Hematopoietic multipotent progenitor cell treated with erythropoietin and hydrocortisone succinate and interleukin-3 and kit ligand, for 8 days (in vitro differentiated cells): ENCODE measurements around the gene TRIM16.
"Not testable (repeated sequence)": the region's sequence is repeated elsewhere in the genome, so short reads cannot be mapped to it uniquely, and the experiment has no call there.

Source experiments
- DNase-seq: peaks from one replicate; pipeline ENCODE4 v3.0.0-alpha.2; 2015

The TRIM16 gene

DNA sequence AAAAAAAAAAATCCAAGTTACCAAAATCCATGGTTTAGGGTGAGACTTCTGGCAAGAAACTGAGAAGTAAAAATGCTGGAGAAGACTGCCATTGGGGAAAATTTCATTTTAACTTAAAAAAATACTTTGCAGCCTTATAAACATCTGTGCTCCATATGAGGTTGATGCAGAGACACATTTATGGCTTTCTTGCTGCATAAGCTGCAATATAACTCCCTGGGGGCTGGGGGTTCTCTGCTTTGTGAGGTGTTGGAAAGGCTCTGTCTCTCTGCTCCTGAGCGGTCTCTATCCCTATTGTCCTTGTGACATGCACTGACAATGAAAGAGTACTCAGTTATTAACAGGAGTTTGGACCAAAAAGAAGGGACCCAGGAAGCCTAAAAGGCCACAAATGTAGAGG lies 71.0 kb downstream of the TRIM16 start:
- not testable (repeated sequence) for DNase-seq

DNA sequence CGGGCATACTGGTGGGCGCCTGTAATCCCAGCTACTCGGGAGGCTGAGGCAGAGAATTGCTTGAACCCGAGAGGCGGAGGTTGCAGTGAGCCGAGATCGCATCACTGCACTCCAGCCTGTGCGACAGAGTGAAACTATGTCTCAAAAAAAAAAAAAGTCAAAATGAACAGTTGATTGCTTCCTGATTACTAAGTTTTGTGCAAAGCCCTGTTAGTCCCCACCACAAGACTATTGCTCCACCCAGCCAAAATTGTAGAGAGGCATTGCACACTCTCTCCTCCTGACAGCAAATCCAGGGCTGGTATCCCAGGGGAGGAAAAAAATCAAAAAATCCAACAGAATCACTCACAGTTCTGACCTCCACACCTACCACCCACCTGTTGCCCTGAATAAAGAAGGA lies 91.2 kb downstream of the TRIM16 start:
- not testable (repeated sequence) for DNase-seq

DNA sequence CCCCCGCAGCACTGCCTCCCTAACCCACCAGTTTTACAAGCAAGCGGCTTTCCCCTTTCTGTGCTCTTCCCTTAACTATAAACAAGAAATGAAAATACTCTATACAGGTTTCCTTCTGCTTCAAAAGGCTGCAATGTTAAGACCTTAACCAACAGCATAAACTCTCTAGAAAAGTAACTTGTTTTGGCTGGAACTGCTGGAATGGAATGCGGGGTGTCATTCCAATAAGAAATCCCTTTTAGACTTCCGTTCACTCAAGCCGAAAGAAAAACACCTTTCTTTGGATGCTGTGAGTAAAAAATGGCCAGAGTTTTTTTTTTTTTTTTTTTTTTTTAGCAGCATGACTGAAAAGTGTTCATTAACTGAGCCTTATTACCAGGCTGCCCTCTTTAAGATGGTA lies 92.1 kb downstream of the TRIM16 start:
- DNase-seq = not testable (repeated sequence)

DNA sequence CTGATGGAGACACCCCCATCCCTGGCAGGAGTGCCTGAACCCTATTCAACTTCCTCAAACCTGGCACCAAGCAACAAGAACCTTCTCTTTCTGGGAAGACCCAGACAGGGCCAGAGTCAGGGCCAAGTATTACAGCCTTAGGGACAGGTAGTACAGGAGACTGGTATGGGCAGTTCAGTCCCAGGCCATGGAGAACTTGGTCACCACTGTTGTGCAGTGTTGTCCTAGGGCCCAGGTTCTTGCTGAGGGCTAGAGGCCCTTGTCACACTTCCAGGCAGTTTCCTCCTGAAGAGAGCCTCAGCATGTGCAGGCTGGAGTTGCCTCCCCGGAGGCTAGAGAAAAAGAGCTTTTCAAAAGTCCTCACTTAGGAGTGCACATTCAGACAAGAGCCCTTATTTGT lies 93.3 kb downstream of the TRIM16 start:
- not testable (repeated sequence) for DNase-seq

DNA sequence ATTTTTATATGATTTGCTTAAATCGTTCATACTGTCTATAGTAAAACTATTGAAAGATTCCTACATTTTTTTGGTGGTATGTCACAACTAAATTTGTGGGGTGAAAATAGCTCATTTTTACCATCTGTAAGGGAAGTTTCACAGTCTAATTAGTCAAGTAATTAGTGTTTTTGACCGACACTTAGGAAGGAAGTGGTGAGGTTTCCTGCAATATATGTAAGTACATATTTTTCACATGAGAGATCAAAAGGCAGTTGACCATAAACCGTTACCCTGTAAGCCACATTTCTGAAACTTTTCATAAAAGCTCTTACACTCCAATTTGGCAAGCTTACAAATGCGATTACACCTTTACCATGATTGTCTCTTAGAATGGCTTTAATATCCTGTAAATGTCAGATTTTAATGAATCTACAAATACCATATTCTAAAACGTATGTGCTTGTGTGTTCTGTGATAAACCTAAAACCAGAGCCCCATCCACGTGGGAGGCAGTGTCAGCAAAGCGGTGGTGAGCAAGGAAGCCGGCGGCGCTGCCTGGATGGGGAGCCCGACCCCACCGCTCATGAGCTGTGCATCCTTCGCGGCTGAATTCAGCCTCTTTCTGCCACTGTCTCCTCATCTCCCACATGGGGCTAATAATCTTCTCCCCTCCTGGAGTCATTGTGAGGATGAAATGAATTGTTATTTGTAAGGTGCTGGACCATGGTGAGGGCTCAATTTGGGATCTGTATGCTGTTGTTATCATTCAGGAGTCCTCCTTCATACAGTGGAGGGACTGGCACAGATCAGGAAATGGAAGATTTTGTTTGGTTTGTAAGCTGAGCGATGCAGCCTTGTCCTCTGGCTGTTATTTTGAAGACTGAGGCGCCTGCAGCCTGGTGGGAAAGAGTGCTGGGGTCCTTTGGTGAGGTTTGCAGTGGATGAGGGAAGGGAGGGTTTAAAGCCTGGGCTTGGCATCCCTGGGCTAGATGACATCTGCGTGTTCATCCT lies 94.3 kb downstream of the TRIM16 start:
- DNase-seq = not testable (repeated sequence)

DNA sequence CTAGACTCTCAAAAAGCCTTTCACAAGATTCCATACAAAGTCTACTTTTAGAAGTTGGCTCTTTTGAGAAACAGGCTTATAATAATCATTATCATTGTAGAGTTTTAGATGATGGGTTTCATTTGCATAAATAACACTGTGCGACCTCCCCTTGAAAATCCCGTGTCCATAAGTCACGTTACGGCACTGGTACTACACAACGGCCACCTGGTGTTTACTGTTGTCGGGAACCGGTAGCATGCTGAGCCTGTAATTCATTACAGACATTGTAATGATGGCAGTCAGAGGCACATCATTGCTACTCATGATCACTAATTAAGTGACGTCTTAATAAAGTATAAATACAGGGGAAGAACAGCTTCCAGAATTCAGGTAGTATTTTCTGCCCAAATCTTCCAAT lies 96.1 kb downstream of the TRIM16 start:
- DNase-seq = not testable (repeated sequence)

DNA sequence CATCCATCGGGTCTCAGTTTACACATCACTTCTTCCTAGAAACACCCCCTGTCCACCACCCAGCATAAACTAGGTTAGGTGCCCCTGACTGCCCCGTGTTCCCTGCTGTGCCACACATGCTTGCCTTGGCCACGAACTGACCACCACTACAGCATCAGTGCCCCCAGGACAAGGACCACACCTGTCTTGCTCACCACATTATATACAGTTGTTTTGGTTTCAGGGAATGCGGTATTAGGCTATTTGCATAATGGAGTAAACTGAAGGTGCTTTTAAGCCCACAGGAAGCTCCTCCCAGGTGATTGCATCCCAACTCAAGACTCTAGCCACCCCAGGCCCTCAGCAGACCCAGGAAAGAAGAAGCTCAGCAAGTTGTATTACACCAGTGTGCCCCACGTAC lies 100.8 kb downstream of the TRIM16 start:
- not testable (repeated sequence) for DNase-seq

DNA sequence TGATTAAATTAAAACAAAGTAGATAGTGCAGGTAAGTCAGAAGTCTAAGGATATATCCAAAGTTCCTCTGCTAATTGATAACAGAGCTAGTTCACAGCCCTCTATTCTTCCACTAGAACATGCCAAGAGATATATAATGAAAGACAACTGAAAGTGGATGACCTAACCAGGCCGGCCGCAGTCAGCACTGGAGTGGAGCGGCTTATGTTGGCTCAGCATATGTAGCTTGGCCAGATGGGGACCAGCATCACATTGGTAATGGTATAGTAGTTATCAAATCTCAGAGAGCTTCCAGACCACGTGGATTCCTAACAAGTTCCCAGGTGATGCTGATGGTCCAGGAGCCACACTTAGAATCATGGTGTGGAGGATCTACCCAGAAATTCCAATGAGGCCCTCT lies 102.6 kb downstream of the TRIM16 start:
- not testable (repeated sequence) for DNase-seq
